Middle frontal gyrus (tissue), 1 donor: ENCODE results near the gene SERHL2.
"Not testable (repeated sequence)": the region's sequence is repeated elsewhere in the genome, so short reads cannot be mapped to it uniquely, and the experiment has no call there.

Experiments
- DNase-seq: peaks from one replicate; pipeline ENCODE4 v3.0.0-alpha.2; 2015; ENCODE audit warnings: low spot score; ENCODE audit errors: extremely low spot score

Gene SERHL2

DNA sequence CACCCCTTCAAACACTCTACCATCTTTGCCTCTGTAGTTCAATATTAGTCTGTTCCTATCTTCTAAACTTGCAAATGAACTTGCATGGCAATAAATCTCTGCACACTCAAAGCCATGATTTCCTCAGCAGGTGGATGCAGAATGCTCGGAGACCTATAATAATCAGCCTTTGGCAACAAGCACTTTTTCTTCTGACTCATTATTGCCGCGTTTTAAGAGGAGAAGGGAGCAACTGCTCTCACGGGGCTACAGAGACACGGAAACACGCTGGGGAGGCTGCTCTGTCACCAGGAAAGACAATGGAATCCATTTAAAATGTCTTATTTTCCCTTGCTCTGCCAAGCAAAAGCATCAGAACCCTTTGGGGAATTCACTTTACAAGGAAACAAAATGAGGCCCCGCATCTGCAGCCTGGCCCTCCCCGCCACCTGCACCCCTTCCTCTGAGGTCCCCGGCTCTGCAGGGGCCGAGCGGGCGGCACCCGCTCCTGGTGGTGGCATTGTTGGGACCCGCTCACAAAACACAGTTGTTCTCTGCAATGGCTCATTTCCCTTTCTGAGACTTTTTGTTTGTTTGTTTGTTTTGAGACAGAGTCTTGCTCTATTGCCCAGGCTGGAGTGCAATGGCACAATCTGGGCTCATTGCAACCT lies 18.5 kb upstream of the SERHL2 start:
- DNase-seq, result not testable (repeated sequence)

DNA sequence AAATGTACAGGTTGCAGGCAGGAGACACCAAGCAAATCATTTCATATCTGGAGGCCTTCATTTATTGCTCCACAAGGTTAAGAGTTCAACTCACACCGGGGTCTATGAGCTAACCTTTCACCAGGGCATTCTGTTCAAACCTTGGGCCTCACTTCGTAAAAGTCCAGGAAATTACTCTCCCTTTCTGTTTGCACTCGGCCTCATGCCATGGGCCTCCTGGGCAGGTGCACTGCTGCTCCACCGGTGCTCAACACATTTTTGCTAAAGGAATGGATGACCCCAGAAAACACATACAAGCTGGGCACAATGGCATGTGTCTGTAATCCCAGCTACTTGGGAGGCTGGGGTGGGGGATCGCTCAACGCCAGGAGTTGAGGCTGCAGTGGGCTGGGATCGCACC lies 17.6 kb upstream of the SERHL2 start:
- no peak for DNase-seq

DNA sequence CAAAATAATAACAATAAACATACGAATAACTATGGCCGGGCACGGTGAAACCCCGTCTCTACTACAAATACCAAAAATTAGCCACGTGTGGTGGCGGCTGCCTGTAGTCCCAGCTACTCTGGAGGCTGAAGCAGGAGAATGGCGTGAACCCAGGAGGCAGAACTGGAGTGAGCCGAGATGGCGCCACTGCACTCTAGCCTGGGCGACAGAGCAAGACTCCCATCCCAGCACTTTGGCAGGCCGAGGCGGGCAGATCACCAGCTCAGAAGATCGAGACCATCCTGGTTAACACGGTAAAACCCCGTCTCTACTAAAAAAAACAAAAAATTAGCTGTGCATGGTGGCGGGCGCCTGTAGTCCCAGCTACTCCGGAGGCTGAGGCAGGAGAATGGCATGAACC lies 17.1 kb upstream of the SERHL2 start:
- DNase-seq, result not testable (repeated sequence)

DNA sequence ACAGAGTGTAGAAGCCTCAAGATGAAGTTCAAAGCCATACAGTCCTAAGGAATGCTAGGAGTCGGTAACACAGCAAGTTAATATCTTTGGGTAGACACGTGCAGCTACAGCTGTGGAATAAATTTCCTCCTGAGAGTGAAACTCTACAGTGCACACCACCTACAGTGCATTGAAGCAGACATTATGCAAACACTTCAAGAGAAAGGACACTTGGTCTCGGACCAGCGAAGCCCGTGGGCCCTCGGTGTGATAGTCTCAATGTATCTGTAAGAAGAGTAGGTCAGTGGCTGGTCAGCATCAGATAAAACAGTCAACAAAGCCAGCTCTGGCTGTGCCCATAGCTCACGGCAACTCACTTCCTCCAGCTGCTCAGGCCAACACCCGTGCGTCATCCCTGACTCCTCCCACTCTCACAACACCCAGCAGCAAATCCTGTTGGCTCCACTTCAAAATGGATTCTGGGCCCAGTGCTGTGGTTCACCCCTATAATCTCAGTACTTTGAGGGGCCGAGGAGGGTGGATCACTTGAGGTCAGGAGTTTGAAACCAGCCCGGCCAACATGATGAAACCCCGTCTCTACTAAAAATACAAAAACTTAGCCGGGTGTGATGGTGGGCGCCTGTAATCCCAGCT lies 16.4 kb upstream of the SERHL2 start:
- DNase-seq, result not testable (repeated sequence)

DNA sequence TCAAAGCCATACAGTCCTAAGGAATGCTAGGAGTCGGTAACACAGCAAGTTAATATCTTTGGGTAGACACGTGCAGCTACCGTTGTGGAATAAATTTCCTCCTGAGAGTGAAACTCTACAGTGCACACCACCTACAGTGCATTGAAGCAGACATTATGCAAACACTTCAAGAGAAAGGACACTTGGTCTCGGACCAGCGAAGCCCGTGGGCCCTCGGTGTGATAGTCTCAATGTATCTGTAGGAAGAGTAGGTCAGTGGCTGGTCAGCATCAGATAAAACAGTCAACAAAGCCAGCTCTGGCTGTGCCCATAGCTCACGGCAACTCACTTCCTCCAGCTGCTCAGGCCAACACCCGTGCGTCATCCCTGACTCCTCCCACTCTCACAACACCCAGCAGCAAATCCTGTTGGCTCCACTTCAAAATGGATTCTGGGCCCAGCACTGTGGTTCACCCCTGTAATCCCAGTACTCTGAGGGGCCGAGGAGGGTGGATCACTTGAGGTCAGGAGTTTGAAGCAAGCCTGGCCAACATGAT lies 14.5 kb upstream of the SERHL2 start:
- not testable (repeated sequence) for DNase-seq

DNA sequence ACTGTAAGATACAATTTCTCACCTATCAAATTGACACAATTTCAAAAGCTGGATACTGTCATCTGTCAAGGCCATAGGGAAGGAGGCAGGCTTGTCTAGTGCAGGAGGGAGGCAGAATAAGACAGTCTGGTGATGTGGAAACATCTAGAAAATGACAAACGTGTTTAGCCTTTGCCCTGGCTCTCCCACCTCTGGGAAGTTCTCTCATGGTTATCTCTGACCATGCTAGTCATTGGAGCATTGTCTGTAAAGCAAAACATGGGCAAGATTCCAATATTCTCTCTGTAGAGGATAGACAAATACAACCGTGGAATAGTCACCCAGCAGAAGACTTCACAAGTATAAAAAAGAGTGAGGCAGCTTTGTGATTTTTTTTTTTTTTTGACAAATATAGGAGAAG lies 9.1 kb upstream of the SERHL2 start:
- no peak for DNase-seq

DNA sequence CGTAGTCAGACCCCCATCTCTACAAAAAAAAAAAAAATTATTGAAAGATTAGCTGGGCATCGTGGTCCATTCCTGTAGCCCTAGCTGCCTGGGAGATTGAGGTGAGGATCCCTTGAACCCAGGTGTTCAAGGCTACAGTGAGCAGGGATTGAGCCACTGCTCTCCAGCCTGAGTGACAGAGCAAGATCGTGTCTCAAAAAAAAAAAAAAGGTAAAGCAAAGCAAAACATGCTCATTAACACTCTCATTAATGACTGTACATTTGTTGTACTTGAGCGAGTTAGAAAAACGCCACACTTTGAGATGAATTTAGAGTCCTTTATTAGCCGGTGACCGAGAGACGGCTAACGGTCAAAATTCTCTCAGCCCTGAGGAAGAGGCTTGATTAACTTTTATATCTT lies 6.2 kb upstream of the SERHL2 start:
- no peak for DNase-seq

DNA sequence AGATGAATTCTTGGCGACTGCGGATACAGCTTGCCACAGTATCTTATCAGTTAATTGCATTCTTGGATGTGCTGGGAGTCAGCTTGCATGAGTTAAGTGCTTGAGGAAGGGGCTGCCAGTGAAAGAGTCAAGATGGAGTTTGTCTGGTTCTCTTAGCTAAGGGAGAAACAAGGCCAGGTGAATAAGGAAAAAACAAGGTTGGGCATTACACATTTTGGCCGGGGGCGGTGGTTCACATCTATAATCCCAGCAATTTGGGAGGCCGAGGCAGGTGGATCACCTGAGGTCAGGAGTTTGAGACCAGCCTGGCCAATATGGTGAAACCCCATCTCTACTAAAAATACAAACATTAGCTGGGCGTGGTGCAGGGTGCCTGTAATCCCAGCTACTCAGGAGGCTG lies 5.6 kb upstream of the SERHL2 start:
- DNase-seq, result not testable (repeated sequence)

DNA sequence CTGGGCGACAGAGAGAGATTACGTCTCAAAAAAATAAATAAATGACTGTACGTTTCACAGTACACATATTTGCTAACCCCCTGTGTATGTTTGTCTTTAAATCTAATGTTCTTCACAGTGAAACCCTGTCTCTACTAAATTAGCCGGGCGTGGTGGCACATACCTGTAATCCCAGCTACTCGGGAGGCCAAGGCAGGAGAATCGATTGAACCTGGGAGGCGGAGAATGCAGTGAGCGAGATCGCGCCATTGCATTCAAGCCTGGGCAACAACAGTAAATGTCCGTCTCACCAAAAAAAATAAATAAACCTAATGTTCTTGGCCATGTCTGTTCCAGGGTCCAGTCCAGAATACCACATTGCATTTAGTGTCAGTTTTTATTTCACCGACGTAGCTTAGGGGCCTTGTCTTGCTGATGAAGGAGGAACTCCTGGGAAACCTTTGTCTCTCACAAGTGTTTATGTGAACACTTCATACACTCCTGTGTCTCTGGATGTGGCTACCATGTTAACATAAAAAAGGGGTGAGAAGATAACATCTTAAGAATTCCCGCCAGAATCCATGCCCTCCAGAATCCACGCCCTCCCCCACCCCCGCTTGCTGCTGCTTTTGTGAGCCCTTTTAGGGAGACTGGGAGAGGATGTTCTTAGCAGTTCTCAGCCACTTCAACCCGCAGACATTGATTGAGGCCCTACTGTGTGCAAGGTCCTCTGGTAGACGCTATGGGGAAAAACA lies 5.0 kb upstream of the SERHL2 start:
- no peak for DNase-seq

DNA sequence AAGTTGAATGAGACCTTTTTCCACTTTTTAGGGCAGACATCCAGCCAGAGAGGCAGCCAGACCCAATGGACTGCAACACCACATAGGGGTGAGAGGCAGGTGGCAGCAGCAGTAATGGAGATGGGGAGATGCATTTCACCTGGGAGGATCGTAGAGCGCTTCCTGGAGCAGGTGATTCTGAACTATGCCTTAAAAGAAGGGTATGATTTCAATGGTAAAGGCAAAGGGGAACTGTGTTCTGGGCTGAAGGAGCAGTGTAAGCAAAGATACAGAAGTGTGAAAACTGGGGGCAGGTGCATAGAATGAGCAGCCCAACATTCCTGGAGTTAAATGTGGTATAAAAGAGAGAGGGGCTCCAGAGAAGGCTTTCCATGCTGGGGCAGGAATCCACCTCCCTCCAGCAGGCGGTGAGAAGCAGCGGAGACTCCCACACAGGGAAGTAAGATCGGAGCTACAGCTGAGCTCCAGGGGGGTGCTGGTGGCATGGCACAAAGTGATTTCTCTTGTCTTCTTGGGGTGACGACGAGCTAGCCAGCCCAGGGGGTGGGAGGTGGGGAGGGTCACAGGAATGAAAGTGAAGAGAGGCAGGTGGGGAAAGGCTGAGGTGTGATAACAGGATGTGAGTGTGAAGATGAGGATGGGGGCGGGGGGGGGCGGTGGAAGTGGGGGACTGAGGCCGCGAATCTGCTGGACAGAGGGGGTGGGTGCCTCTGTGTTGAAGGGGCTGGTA lies 4.3 kb upstream of the SERHL2 start:
- no peak for DNase-seq

DNA sequence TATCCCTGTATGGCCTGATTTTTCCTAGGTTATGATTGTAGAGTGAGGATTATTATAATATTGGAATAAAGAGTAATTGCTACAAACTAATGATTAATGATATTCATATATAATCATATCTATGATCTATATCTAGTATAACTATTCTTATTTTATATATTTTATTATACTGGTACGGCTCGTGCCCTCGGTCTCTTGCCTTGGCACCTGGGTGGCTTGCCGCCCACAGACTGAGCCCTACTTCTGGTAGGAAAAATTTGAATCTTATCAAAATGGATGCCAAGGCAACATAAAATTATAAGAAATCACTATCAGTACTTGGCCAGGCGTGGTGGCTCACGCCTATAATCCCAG lies 1.5 kb upstream of the SERHL2 start:
- not testable (repeated sequence) for DNase-seq

DNA sequence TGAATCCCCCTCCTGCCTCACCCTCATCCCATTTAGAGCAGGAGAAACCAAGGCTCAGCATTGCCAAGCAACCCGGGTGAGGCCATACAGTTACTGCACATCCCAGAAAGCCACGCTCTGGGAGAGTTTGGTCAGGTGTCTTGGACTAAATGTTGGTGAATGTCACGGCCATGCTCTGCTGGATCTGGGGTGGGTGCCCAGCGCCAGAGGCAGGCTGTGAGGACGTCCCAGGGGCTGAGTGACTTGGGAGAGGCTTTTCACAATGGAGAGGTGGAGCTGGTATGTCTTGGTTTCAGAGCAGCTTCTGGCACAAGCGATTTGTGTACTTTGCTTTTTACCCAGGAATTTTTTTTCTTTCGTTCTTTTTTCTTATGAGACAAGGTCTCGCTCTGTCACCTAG lies 6.6 kb downstream of the SERHL2 start:
- no peak for DNase-seq

DNA sequence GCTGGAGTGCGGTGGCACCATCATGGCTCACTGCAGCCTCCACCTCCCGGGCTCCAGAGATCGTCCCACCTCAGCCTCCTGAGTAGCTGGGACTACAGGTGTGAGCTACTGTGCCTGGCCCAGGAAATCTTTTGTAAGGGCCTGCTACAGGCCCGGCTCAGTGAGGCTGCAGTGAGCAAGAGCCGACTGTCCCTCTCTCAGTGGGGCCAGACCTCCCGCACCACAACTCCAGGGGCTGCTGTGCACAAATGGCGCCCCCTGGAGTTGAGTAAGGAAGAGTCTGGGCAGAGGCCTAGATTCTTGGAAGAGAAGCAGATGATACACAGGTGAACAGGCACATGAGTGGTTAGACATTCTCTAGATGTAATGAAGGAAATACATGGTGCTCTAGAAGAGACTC lies 7.0 kb downstream of the SERHL2 start:
- no peak for DNase-seq

DNA sequence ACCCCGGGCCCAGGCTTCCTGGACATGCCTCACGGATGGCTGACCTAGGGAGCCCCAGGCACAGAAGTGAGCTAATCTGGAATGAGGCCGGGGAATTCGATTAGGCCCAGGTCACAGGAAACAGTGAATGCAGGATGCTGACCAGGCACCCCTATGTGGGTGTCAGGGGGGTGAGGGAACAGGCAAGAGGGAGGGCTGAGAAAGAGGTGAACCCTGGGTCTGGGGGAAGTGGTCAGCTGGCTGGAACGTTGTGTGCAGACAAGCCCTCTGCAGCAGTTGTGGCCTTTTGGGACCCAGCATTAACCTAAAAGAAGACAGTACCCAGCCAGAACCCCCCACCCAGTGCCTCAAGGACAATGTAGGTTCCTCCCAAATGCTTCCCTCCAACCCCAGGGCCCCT lies 8.1 kb downstream of the SERHL2 start:
- DNase-seq, result no peak

DNA sequence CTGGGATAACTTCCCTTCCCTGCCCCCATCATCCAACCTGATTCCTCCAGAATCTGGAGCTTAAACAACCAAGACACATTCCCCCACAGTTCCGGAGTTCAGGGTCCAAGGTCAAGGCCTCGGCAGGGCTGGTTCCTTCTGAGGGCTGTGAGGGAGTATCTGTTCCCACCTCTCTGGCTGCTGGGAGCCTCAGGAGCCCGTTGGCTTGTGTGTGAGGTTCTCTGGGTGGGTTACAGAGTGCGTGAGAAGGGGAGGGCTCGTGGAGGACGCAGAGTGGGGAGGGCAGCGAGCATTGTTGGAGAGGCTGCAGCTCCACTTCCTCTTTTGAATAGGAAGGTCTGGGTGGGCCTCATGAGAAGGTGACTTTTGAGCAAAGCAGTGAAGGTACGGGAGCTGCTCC lies 8.5 kb downstream of the SERHL2 start:
- no peak for DNase-seq

DNA sequence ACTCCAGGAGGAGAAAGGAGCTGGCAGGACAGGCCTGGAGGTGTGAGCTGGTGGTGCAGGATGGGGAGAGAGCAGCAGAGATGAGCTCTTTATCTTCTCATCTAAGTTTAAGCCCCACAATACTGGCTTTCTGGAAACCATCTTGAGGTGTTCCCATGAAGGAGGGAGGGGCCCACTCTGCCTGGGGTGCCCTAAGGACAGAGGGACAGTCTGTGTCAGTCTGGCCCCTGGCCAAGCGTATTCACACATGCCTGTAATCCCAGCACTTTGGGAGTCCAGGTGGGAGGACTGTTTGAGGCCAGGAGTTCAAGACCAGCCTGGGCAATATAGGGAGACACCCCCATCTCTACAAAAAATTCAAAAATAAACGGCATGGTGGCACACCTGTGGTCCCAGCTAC lies 8.9 kb downstream of the SERHL2 start:
- no peak for DNase-seq

DNA sequence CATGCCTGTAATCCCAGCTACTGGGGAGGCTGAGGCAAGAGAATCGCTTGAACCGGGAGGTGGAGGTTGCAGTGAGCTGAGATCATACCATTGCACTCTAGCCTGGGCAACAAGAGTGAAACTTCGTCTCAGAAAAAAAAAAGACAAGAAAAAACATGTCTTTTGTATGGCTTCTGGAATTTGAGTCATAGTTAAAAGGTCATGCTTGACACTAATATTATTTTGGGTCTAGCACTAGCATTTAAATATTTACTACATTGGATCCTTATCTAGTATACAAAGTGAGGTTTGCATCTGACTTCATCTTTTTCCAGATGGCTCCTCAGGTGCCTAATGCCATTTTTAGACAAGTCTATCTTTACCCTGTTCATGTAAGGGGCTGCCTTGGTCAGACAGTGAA lies 10.2 kb downstream of the SERHL2 start:
- DNase-seq, result not testable (repeated sequence)

DNA sequence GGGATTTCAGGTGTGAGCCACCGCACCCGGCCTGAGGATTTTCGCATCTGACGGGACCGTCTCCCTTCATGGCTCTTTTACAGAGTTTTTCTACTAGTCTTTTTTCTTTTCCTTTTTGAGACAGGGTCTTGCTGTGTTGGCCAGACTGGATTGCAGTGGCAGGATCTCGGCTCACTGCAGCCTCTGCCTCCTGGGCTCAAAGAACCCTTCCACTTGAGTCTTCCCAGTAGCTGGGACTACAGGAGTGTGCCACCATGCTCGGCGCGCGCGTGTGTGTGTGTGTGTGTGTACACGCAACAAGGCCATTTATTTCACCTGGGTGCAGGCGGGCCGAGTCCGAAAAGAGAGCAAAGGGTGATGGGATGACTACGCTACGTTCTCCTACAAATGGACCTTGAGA lies 10.9 kb downstream of the SERHL2 start:
- no peak for DNase-seq

DNA sequence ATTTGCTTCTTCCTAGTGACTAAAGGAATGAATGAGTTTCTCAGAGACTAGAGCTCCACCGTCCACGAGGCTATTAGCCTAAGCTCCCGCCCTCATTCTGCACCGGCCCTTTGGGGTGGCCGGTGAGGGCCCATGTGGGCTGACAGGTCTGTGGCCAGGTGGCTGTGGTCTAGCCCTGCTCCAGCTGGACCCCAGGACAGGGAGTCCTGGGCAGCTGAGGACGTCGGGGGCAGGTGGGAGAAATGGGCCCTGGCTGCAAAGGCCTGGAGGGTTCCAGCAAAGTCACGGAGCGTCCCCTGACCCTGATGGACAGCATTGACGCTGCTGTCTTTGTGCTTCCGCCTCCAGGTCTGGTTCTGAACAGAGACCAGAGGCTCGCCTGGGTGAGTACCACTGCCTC lies 12.2 kb downstream of the SERHL2 start:
- no peak for DNase-seq

DNA sequence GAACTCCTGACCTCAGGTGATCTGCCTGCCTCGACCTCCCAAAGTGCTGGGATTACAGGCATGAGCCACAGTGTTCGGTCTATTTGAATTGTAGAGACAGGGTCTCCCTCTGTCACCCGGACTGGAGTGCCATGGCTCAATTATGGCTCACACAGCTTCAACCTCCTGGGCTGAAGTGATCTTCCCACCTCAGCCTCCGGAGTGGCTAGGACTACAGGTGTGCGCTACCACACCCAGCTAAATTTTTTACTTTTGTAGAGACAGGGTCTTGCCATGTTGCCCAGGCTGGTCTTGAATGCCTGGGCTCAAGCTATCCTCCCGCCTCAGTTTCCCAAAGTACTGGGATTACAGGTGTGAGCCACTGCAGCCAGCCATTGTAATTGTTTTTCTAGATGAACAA lies 14.2 kb downstream of the SERHL2 start:
- DNase-seq, result not testable (repeated sequence)

DNA sequence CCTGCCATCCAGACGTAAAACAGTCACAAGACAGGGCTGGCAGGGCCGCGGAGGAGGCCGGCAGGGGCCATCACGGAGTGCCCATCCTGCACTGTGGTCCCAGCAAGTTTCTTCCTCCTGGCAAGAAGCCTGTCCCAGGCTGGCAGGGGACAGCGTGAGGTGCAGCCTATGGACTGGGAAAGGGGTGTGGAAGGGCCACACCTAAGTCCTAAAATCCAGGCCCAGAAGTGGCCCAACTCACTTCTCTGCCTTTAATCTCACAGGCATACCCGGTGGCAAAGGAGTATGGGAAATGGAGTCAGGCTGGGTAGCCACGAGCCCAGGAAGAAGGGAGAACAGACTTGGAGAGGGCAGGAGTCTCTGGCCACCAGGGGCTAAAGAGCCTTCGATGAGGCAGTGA lies 16.8 kb downstream of the SERHL2 start:
- not testable (repeated sequence) for DNase-seq

DNA sequence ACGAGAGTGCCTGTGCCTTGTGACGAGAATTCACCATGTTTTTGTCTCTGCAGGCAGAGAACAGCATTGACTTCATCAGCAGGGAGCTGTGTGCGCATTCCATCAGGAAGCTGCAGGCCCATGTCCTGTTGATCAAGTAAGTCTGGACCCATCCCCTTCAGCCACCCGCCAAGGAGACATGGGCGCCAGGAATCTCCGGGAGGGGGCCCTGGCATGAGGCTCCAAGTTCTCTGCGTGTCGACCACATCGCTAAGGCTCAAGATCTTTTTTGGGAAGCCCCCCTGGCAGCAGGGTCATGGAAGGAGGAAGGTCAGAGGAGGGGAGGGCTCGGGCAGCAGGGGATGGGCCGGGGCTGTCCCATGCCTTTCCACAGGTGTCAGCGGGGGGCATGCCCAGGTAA lies 17.3 kb downstream of the SERHL2 start:
- not testable (repeated sequence) for DNase-seq
